Adrenal gland (tissue), 12 donors: ENCODE data around the gene LRFN5. TPM values are rescaled to one million over a fixed set of nuclear protein-coding genes. Genes with fewer than 3 reads are reported as not detected.

Source experiments
- DNase-seq, 7 donors: peaks; one replicate each; pipeline ENCODE4 v3.0.0-alpha.2; 2019 to 2020
- H3K27ac ChIP-seq, 5 donors: fragments of 200-600 bp; sonication (generic) in 4 of 5; 1 replicate in 3 of 5; 2 replicates in 2 of 5; pipeline versions ENCODE4 v1.5.1 to v1.8.0; 2016 to 2020; ENCODE audit warnings: mild to moderate bottlenecking in 1 of 5
- H3K27me3 ChIP-seq: fragments of 200-600 bp; 2 replicates; pipeline ENCODE4 v1.8.0; 2021
- H3K36me3 ChIP-seq, 2 donors: fragments of 200-600 bp; replicated peaks in 1 of 2; 1 replicate in 1 of 2; 2 replicates in 1 of 2; pipeline versions ENCODE4 v1.5.1 to v1.8.0; 2018 to 2022
- H3K4me1 ChIP-seq, 2 donors: fragments of 200-600 bp; replicated peaks in 1 of 2; 1 replicate in 1 of 2; 2 replicates in 1 of 2; pipeline versions ENCODE4 v1.5.1 to v1.8.0; 2018 to 2021
- H3K4me3 ChIP-seq, 4 donors: fragments of 200-600 bp; sonication (generic) in 3 of 4; one replicate each; pipeline ENCODE4 v1.5.1; 2016 to 2018
- H3K9me3 ChIP-seq, 3 donors: fragments of 200-600 bp; sonication (generic) in 1 of 3; replicated peaks in 1 of 3; 1 replicate in 2 of 3; 2 replicates in 1 of 3; pipeline versions ENCODE4 v1.5.1 to v1.8.0; 2016 to 2021
- CTCF ChIP-seq, 6 experiments: fragments of 450-650 bp in 4 of 6; fragments of 200-600 bp in 2 of 6; sonication (generic) in 1 of 6; IDR thresholded peaks; 1 replicate in 5 of 6; 2 replicates in 1 of 6; pipeline versions ENCODE4 v1.5.1 to v1.8.0; 2016 to 2021; ENCODE audit warnings: antibody characterized with exemption in 6 of 6, mild to moderate bottlenecking in 2 of 6, moderate library complexity in 1 of 6
- POLR2A ChIP-seq, 2 donors: fragments of 450-650 bp; IDR thresholded peaks; one replicate each; pipeline ENCODE4 v1.6.1; 2017; ENCODE audit warnings: antibody characterized with exemption in 2 of 2, mild to moderate bottlenecking in 2 of 2, moderate library complexity in 1 of 2
- WGBS, 4 donors: extraction: QIAGEN DNeasy Blood & Tissue Kit in 2 of 4; methylation state at CpG; one replicate each; pipeline versions ENCODE4 v1.1.5 to v1.1.7; 2013 to 2017; 5-methylcytosine and 5-hydroxymethylcytosine counted together
- intact Hi-C, 2 donors: fragments of 100-400 bp; cut with DNase I; formaldehyde crosslinking; loops; one replicate each; pipeline versions ENCODE4 v1.14.1 to v1.15.0; 2022 to 2023
- polyA plus RNA-seq, 3 donors: library from polyadenylated mRNA; stranded (reverse); fragments of 200-250 nt in 2 of 3; fragments of 350-450 nt in 1 of 3; fragmentation: Illumina TruSeq in 1 of 3; extraction: RNeasy Lipid Tissue Mini Kit (QIAGEN cat#74804) in 1 of 3; gene quantifications; one replicate each; pipeline ENCODE4 v1.2.3, GENCODE V29; 2013 to 2014
- total RNA-seq, 9 donors: library from RNA; depleted of rRNA in 4 of 9; stranded (reverse); fragments of >200 nt in 4 of 9; fragments of 120-200 nt in 1 of 9; fragmentation: NEBNext Ultra II Directional in 1 of 9; extraction: Animal tissue kit (Norgen Biotek cat#: 25700) in 1 of 9; gene quantifications; one replicate each; pipeline versions ENCODE4 v1.1.0 to v1.2.4, GENCODE V29; 2013 to 2023
- donor health status: healthy with polysubstance abuse.
- donor health status: Bipolar disorder and iron deficiency.
- donor health status: DM: yes; HTN: yes; CAD: no.
- donor health status: DM: no; HTN: no; CAD: no.
- donor health status: DM: no; HTN: no; CAD: no.
- donor health status: DM: yes; HTN: yes; CAD: no.

The LRFN5 gene
- total and polyA plus RNA-seq, 12 donors: 1.7 to 18.2 (median 6.3) TPM

GRCh38 chr14:41654196-41654595 is 47.5 kb downstream of the LRFN5 start:
- no peak for TF ChIP-seq POLR2A (IDR thresholded peaks at IDR 0.05)
- no peak for TF ChIP-seq CTCF (IDR thresholded peaks at IDR 0.05)
- Histone ChIP-seq H3K27ac (no peak overlapping the region), H3K27me3 (no peaks in the 10 kb centered on the region), H3K4me3 (no peak overlapping the region), H3K9me3 (no peaks in the 10 kb centered on the region), H3K36me3 (no peaks in the 10 kb centered on the region), H3K4me1 (peaks cover 0 to 6% of the 10 kb centered on the region in 2 donors)
- WGBS, 4 donors: 67 to 72% (median 68%) methylated on average over 1 of the region's 1 CpG
- no peak for DNase-seq
- intact Hi-C loops: no loop called here

GRCh38 chr14:41662780-41663472 is 56.2 kb downstream of the LRFN5 start:
- no peak overlapping the region for H3K27ac ChIP-seq
- H3K4me3 ChIP-seq: no peak overlapping the region
- no peak for DNase-seq
- 88 to 91% (median 88%) methylated on average over 3 of the region's 3 CpGs for WGBS, 4 donors
- H3K36me3 ChIP-seq: no peaks in the 10 kb centered on the region
- H3K4me1 ChIP-seq: peaks cover 0 to 6% of the 10 kb centered on the region in 2 donors
- H3K27me3 ChIP-seq: no peaks in the 10 kb centered on the region
- TF ChIP-seq POLR2A (IDR thresholded peaks at IDR 0.05) (no peak), CTCF (IDR thresholded peaks at IDR 0.05) (no peak)
- intact Hi-C loops: no loop called here
- H3K9me3 ChIP-seq: no peaks in the 10 kb centered on the region

- Histone ChIP-seq H3K9me3 (no peaks in the 10 kb centered on the region), H3K27ac (no peak overlapping the region), H3K4me1 (peaks cover 0 to under 1% of the 10 kb centered on the region in 2 donors), H3K36me3 (no peaks in the 10 kb centered on the region), H3K4me3 (no peak overlapping the region), H3K27me3 (no peaks in the 10 kb centered on the region)
- no peak for TF ChIP-seq POLR2A (IDR thresholded peaks at IDR 0.05)
- no peak for TF ChIP-seq CTCF (IDR thresholded peaks at IDR 0.05)
- WGBS, 4 donors: 35 to 41% (median 40%) methylated on average over 2 of the region's 2 CpGs
- intact Hi-C loops: no loop called here
- DNase-seq: no peak
These were observed 56.8 kb downstream of the LRFN5 start for GRCh38 chr14:41663473-41663850.

- Histone ChIP-seq H3K27me3 (no peaks in the 10 kb centered on the region), H3K36me3 (no peaks in the 10 kb centered on the region), H3K27ac (no peak overlapping the region), H3K4me1 (no peaks in the 10 kb centered on the region), H3K4me3 (no peak overlapping the region), H3K9me3 (no peaks in the 10 kb centered on the region)
- intact Hi-C loops: no loop called here
- TF ChIP-seq POLR2A (IDR thresholded peaks at IDR 0.05) (no peak), CTCF (IDR thresholded peaks at IDR 0.05) (no peak)
- 74 to 83% (median 75%) methylated on average over 2 of the region's 2 CpGs for WGBS, 4 donors
- no peak for DNase-seq
These were observed 59.6 kb downstream of the LRFN5 start for GRCh38 chr14:41666301-41666700.
